ENCODE measurements around the gene EIF2S3. TPM values are rescaled to one million over a fixed set of nuclear protein-coding genes. Genes with fewer than 3 reads are reported as not detected.

The EIF2S3 gene
- total RNA-seq = 256 and 398 TPM in 2 replicates

GRCh38 chrX:24054182-24055042 is at the start of gene EIF2S3:
EIF2S3 (plus strand) TSS chrX:24054956; CDS start chrX:24054969, 13 bp downstream.

GRCh38 chrX:24027086-24027485 is 27.7 kb upstream of the EIF2S3 start, which contains the start of gene KLHL15:
KLHL15 (minus strand) TSS chrX:24027186; CDS start chrX:24006693, 20,493 bp downstream.

Other genes starting within 250 kb of the EIF2S3 start
- 4.1 and 5.2 TPM in 2 replicates for gene APOO, start 147.0 kb upstream of the EIF2S3 start, total RNA-seq
- under 0.01 TPM in 1 of 2 replicates, not detected in the other for gene CXorf58, start 146.9 kb upstream of the EIF2S3 start, total RNA-seq
- gene KLHL15, start 27.8 kb upstream of the EIF2S3 start, total RNA-seq = 9.5 and 11.5 TPM in 2 replicates
- gene ZFX, start 94.8 kb downstream of the EIF2S3 start, total RNA-seq = 46.8 and 74.9 TPM in 2 replicates